ENCODE results near the gene ZFYVE28.
A peak's percentile ranks its signal among the peaks of the same experiment; 100 is the strongest.

Gene ZFYVE28

DNA sequence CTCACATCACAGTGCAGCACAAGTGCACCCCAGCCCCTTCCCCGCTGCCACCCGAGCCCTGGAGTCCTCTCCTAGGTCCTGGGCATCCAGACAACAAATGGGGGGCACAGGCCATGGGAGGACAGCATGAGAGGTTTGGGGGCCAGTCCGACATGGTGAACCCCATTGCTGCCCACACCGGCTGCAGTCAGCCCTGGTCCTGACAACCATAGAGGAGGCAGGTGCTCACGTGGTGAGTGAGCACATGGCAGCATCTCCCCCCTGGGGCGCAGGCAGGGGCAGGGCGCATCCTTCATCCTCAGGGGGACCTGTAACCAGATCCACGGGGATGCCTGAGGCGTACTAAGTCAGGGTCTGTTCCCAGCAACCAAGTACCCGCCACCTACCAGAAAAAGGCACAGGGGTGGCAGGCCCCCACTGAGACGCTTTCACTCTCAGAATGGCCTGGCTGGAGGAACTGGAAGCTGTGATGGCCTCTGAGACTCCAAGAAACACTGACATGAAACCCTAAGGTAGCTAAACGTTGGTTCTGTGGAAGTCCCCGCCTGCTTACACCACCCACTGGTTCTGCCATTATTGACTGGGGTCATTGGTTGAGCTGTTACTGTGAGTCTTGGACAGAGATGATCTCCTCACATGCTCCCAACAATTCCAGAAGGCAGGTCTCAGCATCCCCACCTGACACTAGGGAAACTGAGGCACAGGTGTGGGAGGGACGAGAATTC lies 6.5 kb downstream of the ZFYVE28 start:
- FAIRE-seq, result no peak
- no peak for DNase-seq (ENCODE audit: low spot score)

DNA sequence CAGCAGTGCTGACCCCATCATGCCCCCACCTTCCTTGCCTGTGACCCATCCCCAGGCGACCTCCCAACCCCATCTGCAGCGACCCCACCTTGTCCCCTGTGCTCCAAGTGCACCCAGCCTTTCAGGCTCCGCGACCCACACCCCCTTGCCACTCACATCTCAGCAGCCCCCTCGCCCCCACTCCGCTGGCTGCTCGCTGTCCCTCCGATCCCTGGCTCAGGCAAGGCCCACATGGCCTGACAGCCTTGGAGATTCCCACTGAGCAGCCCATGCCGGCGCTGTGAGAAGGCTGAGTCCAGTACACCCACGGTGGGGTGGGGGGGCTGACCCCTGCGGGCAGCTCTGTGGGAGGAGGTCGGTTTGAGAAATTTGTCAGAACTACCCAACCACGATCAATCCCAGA lies 9.1 kb downstream of the ZFYVE28 start:
- FAIRE-seq, result no peak
- DNase-seq (ENCODE audit: low spot score), result no peak

DNA sequence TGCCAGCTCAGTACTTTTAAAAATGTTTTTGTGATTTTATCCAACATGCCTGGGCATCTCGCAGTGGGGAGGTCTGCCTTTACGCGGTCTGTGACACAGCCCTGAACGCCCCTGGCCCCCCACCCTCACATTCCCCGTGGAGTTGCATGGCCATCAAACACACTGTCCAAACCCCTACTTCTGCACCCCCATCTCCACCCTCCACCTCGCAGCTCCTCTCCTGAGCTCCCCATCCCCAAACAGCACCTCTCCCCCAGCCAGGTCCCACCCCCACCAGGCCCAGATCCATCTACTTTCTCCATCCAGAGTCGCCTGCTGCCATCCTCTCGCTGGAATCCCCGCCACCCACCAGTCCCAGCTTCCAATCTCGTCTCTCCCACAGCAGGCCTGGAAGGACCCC lies 9.5 kb downstream of the ZFYVE28 start:
- FAIRE-seq (no peak), DNase-seq (ENCODE audit: low spot score) (no peak)

DNA sequence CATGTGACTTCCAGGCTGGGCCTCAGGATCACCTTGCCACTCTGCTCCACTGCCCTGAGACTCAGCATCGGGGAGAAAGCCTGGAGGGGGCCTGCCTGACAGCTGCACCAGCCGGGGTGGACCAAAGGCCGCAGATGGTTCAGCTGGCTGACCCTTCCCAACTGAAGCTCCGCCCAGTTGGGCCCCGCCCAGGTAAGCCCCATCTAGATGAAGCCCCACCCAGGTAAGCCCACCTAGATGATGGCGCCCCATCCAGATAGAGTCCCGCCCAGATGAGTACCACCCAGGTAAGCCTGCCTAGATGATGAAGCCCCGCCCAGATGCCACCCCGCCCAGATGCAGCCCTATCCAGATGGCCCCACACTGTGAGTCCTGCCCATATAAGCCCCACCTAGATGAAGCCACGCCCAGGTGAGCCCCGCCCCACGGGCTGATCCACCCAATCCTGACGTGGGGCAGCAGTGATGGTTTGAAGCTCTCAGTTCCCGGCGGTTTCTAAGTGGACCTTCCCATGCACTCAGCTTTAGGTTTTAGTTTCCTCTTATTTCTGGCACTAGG lies 10.0 kb downstream of the ZFYVE28 start:
- DNase-seq (ENCODE audit: low spot score) (no peak), FAIRE-seq (no peak)

DNA sequence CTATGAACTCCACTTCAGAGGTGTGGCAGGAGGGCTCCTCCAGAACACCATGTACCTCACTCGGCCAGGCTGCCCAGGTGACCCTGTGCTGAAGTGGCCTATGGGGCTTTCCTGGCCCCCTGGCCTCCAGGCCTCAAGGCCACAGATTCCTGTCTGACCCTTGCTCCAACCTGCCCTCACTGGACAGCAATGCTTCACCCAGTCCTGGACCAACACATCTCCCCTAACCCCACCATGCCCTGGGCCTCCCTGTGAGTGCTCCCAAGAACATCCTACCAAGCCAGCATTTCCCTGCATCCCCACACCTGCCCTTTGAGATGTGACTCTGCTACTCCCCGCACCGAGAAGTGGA lies 10.5 kb downstream of the ZFYVE28 start:
- DNase-seq (ENCODE audit: low spot score) (no peak), FAIRE-seq (no peak)

DNA sequence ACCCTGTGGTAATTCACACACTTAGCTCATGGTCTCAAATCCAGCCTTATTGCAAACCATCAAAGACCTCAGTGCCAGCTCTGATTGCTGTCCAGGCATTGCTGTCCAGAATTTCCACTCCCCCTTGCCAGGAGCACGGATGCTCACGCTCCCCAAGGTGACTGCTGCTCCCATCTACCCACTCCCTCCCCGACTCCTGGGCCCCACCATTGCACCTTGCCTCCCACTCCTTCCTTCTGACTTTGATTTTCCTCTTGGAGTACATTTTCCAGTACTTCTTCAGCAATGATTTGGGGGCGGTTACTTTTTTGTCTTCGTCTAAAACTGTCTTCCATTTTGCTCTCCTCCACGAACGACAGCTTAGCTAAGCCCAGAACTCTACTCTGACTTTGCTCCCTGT lies 11.5 kb downstream of the ZFYVE28 start:
- FAIRE-seq (no peak), DNase-seq (ENCODE audit: low spot score) (no peak)

DNA sequence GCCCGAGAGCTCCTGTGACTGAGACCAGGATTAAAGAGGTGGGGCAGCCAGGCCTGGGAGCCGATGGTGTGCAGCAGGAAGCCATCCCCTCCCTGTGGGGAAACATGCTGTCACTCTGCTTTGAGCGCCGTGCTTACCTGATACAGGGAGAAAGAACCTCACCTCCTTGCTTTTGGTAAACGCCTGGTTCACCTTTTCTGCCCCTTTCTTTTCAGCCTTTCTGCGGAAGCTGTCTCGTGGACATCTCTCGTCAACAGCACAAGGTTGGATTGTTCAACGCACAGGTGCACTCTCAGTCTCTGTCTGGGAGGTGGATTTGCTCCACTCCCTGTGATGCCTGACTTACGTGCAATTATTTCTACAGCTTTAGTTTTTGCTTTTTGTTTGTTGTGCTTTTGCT lies 12.0 kb downstream of the ZFYVE28 start:
- no peak for DNase-seq (ENCODE audit: low spot score)
- FAIRE-seq, result no peak

DNA sequence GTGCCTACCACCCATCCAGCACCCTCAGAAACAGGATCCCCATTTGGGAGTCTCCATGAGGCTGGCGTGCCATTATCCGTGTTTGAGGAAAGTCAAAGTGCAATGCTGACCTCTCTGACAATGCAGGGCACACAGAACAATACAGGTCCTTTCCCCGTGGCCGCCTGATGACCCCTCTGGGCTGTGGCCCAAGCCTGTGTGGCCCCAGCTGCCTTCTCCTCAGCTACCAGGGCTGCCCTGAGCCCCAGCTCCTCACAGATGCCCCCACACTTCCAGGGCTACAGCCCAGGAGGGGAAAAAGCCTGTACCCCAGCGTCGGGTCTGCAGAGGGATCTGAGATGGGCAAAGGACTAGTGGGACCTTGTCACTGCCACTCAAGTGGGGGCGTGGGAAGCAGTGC lies 15.5 kb downstream of the ZFYVE28 start:
- FAIRE-seq (no peak), DNase-seq (ENCODE audit: low spot score) (no peak)

DNA sequence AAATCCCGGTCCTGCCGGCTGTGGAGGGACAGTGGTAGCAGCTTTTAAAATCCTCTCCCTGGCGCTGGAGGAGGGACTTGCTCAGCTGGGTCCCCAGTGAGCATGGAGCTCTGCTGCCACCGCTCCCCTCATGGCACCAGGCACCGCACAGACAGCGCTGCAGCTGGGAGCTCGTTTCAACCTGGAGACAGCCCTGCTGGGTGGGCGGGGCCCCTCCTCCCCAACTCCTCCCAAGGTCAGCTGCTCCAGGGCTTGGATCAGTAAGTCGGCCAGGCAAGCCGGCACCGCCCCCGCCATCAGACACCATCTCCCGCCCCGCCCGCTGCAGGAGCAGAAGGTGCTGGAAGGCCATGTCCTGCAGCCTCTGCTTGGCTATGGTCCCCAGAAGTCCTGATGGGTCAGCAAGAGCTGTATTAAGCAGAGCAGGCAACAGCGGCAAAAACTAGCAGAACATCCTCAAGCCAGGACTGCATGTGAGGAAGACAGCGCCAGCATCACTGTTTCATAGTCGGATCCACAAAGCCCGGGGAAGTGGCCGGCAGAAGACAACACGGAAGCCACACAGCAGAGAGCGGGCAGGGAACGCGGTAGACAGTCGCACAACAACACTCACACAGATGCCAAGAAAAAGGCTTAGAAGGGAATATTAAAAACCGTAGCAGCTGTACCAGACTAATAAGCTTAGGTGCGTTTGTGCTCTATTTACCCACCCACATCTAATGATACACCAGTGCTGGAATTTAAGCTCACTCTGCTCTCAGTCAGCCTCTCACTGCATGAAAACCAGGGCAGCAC lies 16.2 kb downstream of the ZFYVE28 start:
- DNase-seq (ENCODE audit: low spot score) (peak; percentile 48), FAIRE-seq (no peak)

DNA sequence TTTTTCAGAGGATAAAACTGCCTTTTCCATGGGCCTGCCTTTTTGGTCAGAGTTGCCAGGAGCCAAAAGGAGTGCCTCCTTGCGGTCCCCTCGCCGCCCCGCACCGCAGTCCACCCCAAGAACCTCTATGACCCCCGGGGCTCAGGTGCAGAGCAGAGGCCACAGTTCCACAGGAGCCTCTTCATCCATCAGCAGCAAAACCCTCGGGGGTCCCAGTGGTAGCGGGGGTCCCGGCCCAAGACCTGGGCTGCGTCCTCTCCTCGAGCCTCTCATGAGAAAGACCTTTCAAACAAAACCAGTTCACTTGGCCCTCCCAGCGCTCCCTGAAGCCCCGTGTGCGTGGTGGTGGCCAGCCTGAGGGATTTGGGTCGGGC lies 16.8 kb downstream of the ZFYVE28 start:
- DNase-seq (ENCODE audit: low spot score) (no peak), FAIRE-seq (no peak)

DNA sequence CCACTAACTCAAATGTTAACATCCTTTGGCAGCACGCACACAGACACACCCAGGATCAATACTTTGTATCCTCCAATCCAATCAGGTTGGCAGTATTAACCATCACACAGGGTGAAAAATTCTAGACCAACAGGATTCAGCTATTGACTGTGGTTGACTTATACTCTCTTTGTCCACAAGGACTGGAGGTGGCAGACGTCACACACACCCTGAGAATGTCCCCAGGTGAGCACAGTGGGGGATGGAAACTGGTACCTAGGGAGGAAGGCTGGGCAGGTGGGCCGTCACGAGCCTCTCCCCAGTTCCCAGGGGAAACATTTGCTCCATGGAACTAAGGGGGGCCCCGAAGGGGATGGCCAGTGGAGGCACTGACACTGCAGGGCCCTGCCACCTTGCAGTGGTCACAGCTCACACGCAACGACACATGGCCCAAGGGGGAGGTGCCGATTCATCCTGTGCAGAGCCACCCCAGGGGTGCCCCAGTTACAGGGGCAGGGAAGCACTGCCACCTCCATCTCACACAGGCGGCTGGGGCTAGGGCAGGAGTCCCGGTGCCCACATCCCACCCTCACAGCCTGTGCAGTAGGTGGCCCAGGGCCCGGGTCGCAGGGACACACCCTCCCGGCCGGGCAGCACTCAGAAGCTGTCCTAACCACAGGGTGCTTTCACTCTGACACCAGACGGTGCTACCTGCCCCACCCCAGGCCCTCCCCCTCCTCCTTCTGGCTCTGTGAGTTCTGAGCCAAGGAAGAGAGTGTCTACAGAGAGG lies 17.4 kb downstream of the ZFYVE28 start:
- FAIRE-seq (no peak), DNase-seq (ENCODE audit: low spot score) (no peak)

DNA sequence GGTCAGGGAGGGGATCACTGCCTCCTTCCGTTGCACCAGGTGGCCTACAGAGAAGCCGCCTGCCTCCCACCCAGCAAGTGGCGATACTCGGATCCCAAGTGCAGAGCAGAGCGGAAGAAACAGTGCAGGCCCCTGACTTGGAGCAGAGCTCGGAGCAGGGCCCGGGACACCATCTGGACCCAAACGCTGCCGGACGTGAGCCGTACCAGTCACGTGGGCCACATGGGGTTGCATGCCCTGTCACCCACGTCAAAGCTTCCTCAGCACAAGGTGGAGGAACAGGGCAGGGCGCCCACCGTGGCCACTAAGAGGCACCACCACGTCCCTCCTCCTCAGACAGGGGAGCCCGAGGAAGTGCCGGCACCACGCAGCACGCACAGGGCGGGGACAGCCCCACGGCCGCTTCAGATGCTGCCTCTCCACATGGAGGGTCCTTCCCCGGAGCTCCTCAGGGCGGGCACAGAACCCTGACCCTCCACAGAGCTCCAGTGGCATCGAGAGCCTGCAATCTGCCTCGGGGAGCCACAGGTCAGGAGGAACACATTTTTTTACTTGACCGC lies 18.7 kb downstream of the ZFYVE28 start:
- DNase-seq (ENCODE audit: low spot score) (no peak), FAIRE-seq (no peak)

DNA sequence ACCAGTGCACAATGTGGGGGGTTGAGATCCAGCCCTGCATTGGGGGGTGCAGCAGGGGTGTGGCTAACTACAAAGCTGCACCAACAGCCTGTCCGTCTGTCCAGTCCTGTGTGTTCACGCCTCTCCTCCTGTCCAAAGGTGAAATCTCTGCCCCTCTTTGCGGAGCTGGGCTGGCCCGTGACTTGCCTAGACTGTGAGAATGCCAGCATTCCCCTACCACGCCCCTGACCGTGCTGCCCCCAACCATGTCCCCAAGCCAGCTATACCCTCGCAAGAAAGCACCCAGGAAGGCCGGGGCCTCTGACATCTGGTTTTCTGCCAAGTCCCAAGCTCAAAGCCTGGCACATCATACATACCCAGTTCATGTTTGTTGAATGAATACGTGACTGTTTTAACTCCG lies 19.2 kb downstream of the ZFYVE28 start:
- DNase-seq (ENCODE audit: low spot score) (no peak), FAIRE-seq (no peak)

DNA sequence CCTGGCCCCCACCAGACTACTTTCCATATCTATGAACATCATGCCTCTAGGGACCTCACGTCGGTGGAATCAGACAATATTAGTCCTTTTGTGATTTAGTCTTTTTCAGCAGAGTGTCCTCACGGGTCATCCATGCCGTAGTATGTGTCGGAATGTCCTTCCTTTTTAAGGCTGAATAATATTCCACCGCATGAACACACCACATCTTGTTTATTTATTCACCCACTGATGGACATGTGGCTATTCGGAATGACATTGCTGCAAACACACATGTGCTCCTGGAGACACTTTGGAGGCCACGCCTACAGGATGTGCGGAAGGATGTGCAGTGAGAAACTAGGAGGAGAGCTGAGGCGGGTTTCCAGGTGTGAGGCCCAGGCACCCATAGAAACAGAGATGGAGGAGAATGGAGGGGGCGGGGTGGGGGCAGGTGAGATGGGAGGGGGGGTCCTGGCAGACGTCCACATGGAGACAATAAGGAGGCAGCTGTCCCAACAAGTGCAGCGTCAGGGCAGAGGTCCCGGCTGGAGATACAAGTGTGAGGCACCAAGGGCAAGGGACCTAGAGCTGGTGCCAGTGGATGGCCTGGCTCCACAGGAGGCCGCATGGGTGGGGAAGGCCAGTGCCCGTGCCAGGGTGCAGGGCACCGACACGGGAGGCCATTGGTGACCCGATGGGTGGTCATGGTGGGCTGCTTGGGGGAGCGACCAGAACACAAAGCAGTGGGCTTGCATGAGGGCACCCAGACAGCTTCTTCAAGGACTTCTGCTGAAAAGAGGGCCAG lies 20.7 kb downstream of the ZFYVE28 start:
- DNase-seq (ENCODE audit: low spot score) (no peak), FAIRE-seq (no peak)

DNA sequence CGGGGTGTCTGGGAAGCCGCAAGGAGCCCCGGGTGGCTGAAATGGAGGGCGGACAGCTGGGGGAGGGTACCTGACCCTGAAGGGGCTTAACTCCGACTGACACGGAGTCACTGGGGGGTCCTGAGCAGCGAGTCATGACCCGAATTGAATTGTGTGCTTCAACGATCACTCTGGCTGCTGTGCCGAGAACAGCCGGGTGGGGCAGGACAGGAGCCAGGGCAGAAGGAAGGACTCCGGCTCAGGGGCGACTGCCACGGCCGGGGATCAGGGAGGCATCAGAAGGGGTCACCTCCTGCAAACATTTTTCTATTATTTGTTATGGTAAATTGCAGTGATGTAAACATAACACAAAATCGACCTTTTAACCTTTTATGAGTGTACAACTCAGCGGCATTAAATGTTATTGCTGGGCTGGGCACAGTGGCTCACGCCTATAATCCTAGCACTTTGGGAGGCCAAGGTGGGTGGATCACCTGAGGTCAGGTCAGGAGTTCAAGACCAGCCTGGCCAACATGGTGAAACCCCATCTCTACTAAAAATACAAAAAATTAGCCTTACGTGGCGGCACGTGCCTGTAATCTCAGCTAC lies 21.6 kb downstream of the ZFYVE28 start:
- DNase-seq (ENCODE audit: low spot score), result no peak
- FAIRE-seq, result no peak

DNA sequence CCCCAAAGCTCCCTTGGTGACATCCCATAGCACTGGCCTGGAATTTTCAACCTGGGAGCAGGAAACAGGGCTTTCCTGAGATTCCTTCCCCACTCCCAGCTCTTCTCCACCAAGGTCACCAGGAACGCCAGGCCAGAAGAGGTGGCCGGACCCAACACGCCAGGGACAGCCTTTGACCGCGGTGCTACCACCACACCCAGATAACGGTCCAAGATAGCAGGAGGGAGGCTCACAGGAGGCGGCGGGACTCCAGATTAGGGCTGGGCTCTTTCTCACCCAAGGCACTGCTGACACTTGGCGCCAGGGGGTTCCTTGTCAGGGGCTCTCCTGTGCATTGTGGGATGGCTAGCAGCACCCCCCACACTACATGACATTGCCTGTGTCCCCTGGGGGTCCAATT lies 22.9 kb downstream of the ZFYVE28 start:
- FAIRE-seq (no peak), DNase-seq (ENCODE audit: low spot score) (no peak)

DNA sequence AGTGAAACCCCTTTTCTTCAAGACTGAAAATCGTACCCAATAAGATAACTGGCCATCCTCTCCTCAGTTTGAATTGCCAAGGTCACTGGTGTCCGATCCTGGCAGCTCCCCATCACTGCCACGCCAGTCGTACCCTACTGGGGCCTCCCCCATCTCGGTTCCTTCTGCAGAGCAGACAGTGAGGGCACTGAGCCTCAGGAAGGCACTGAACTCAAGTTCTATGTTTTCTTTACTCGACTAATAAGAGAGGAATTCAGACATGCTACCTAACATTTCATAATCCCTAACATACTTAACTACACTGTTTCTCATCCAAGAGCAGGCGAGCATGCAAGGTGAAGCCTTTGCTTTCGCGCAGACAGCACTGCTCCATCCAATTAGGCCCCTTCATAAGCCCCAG lies 23.4 kb downstream of the ZFYVE28 start:
- FAIRE-seq, result no peak
- DNase-seq (ENCODE audit: low spot score), result no peak

DNA sequence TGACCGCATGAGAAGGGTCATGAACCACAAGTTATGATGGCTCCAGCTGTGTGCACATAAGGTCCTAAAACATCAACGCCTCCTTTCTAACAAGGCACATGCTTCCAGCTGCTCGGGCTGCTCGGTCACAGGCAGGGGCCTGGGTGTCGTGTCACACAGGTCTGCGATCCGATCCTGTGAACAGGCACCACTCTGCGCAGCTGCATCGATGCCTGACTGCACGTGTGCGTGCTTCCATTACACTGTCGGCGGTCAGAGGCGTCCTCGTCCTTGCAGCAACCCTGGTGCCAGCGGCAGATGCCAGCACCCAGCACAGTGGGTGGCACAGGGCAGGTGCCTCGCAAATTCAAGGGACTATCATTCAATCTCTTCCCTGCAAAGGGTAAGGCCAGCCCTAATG lies 23.9 kb downstream of the ZFYVE28 start:
- FAIRE-seq, result no peak

DNA sequence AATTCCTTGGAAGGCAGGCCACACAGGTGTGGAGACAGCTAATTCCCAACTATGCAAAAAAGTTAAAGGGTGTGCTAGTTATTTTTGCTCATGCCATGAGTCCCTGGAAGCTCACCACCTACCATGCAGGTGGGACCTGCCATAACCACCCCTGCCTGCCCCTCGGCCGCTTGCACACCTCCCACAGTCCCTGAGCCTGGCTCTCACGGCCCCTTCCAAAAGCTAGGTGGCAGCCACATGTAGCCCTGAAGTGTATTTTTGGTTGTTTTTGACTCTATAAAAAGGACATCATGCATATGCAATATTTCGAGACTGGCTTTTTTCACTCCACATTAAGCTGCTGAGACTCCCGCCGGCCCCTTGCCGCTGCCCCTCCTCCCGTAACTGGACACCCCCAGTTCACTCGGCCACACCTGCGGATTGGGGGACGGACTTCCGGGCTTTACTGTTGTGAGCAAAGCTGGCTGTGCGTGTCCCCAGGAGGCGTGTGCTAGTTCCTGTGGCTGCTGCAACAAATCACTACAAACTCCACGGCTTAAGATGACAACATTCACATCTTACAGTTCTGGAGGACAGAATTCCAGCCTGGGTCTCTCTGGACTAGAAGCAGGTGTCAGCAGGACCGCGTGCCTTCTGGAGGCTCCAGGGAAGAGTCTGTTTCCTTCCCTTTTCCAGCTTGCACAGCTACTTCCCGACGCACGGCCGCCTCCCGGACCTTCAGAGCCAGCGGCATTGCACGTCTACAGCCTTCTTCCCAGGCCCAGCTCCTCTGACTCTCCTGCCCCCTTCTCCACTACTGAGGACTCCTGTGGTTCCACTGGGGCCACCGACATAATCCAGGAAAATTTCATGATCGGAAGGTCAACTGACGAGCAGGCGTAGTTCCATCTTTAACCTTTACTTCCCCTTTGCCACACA lies 24.8 kb downstream of the ZFYVE28 start:
- peak; percentile 21 for DNase-seq (ENCODE audit: low spot score)
- no peak for FAIRE-seq

More for the DNA sequence above, 23.9 kb downstream of the ZFYVE28 start:
- DNase-seq (ENCODE audit: low spot score), result no peak
